ENCODE measurements around the gene KDM7A. TPM values are rescaled to one million over a fixed set of nuclear protein-coding genes. Genes with fewer than 3 reads are reported as not detected.

Gene KDM7A
- polyA plus RNA-seq, 1 of the 3 experiments (the other 2 are of a cell fraction): 0.94 TPM

GRCh38 chr7:140141256-140141655 is 35.5 kb downstream of the KDM7A start:
- H3K27ac ChIP-seq (ENCODE audit: low read depth in 2 of 2, low read length in 1 of 2): no peak overlapping the region
- no peaks in the 10 kb centered on the region for H4K20me1 ChIP-seq (ENCODE audit: insufficient read depth)
- H3K9ac ChIP-seq: no peak overlapping the region
- ChIA-PET CTCF (interaction anchor here (0.9 kb wide), 2 partner anchors 56 to 103 kb away, joined by 3 read pairs; no protein-coding TSS in a partner anchor), POLR2A (no interaction called here)
- H3K9me2 ChIP-seq: no peaks in the 10 kb centered on the region
- H3K4me1 ChIP-seq (ENCODE audit: control insufficient read depth in 1 of 2, insufficient read depth in 2 of 2, low read depth in 1 of 2, low read length in 1 of 2): no peaks in the 10 kb centered on the region; a peak in 1 of 4 replicates
- no peak for TF ChIP-seq RCOR1 (IDR thresholded peaks at IDR 0.05; ENCODE audit: low read length)
- TF ChIP-seq FOXJ3 (CRISPR knock-in tag; IDR thresholded peaks at IDR 0.05): no peak
- no peak for TF ChIP-seq EP300 (IDR thresholded peaks at IDR 0.05; ENCODE audit: borderline replicate concordance in 1 of 2, low read depth in 1 of 2, low read length in 1 of 2)
- no peak for DNase-seq
- no peak overlapping the region for H3K4me3 ChIP-seq (ENCODE audit: low read depth in 2 of 2, low read length in 1 of 2)
- H3K9me3 ChIP-seq: no peaks in the 10 kb centered on the region
- 68% methylated on average over 3 of the region's 3 CpGs for WGBS (ENCODE audit: low lambda C conversion rate)
- H2AFZ ChIP-seq (ENCODE audit: low read depth): no peak overlapping the region
- H3K36me3 ChIP-seq (replicated peaks in 1 of 2; ENCODE audit: control insufficient read depth in 1 of 2, insufficient read depth in 2 of 2, low read length in 1 of 2): peaks cover 0 to 9% of the 10 kb centered on the region in 2 experiments
- no peak overlapping the region for H3K4me2 ChIP-seq
- H3F3A ChIP-seq (replicated peaks; ENCODE audit: insufficient read depth): no peaks in the 10 kb centered on the region
- no peaks in the 10 kb centered on the region for H3K27me3 ChIP-seq (ENCODE audit: insufficient read depth)
- no peaks in the 10 kb centered on the region; the same call in 1 of the 2 replicates for H3K79me2 ChIP-seq (ENCODE audit: insufficient read depth)

DNA sequence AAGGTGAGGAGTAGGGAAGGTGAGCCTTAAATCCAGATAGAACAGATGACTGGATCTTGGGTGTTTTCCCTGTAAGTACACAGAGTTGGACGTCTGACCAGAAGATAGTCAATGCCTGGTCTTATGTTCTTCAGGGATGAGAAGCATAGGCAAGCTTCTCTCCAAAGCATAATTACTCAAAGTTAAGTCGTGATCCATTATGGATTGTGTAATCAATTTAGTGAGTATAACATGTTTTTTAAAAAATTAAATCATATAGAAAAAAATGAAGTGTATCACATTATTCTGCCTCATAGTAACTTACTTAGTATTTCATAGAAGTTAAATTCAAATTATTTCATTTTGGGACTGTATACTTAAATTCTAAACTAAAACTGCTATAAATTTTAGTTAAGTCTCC is 39.7 kb downstream of the KDM7A start:
- DNase-seq: no peak
- no peaks in the 10 kb centered on the region for H3K9me3 ChIP-seq
- H3K36me3 ChIP-seq (replicated peaks in 1 of 2; ENCODE audit: control insufficient read depth in 1 of 2, insufficient read depth in 2 of 2, low read length in 1 of 2): peaks cover 10 to 12% of the 10 kb centered on the region in 2 experiments
- no peaks in the 10 kb centered on the region for H3K27me3 ChIP-seq (ENCODE audit: insufficient read depth)
- no peak overlapping the region for H2AFZ ChIP-seq (ENCODE audit: low read depth)
- no peak overlapping the region for H3K27ac ChIP-seq (ENCODE audit: low read depth in 2 of 2, low read length in 1 of 2)
- no peak overlapping the region for H3K4me3 ChIP-seq (ENCODE audit: low read depth in 2 of 2, low read length in 1 of 2)
- POLR2A ChIA-PET: no interaction called here
- H4K20me1 ChIP-seq (ENCODE audit: insufficient read depth): no peaks in the 10 kb centered on the region
- no peaks in the 10 kb centered on the region for H3F3A ChIP-seq (replicated peaks; ENCODE audit: insufficient read depth)
- H3K9me2 ChIP-seq: no peaks in the 10 kb centered on the region
- peaks cover 0 to 7% of the 10 kb centered on the region in 2 experiments; a peak in 1 of 4 replicates for H3K4me1 ChIP-seq (ENCODE audit: control insufficient read depth in 1 of 2, insufficient read depth in 2 of 2, low read depth in 1 of 2, low read length in 1 of 2)
- no peaks in the 10 kb centered on the region; the same call in 1 of the 2 replicates for H3K79me2 ChIP-seq (ENCODE audit: insufficient read depth)
- TF ChIP-seq GATA2 (CRISPR knock-in tag; IDR thresholded peaks at IDR 0.05) (no peak), FOXM1 (IDR thresholded peaks at IDR 0.05; ENCODE audit: low read depth) (no peak)
- CTCF ChIA-PET: interaction anchor here (1.3 kb wide), 2 partner anchors 12 to 190 kb away, joined by 3 read pairs; no protein-coding TSS in a partner anchor
- H3K4me2 ChIP-seq: no peak overlapping the region
- no peak overlapping the region for H3K9ac ChIP-seq
- WGBS (ENCODE audit: low lambda C conversion rate): 75% methylated on average over 2 of the region's 2 CpGs

- no peak overlapping the region for H3K4me3 ChIP-seq (ENCODE audit: low read depth in 2 of 2, low read length in 1 of 2)
- H3K27me3 ChIP-seq (ENCODE audit: insufficient read depth): no peaks in the 10 kb centered on the region
- ChIA-PET POLR2A (no interaction called here), CTCF (interaction anchor here (0.8 to 1.3 kb wide), 2 partner anchors 13 to 308 kb away, joined by 3 read pairs; no protein-coding TSS in a partner anchor)
- H2AFZ ChIP-seq (ENCODE audit: low read depth): no peak overlapping the region
- H3K9me3 ChIP-seq: no peaks in the 10 kb centered on the region
- H3K79me2 ChIP-seq (ENCODE audit: insufficient read depth): no peaks in the 10 kb centered on the region; the same call in 1 of the 2 replicates
- H3K27ac ChIP-seq (ENCODE audit: low read depth in 2 of 2, low read length in 1 of 2): no peak overlapping the region
- H3K4me1 ChIP-seq (ENCODE audit: control insufficient read depth in 1 of 2, insufficient read depth in 2 of 2, low read depth in 1 of 2, low read length in 1 of 2): peaks cover 0 to 7% of the 10 kb centered on the region in 2 experiments; a peak in 1 of 4 replicates
- DNase-seq: no peak
- H3F3A ChIP-seq (replicated peaks; ENCODE audit: insufficient read depth): no peaks in the 10 kb centered on the region
- H3K9me2 ChIP-seq: no peaks in the 10 kb centered on the region
- no peak overlapping the region for H3K4me2 ChIP-seq
- H3K36me3 ChIP-seq (replicated peaks in 1 of 2; ENCODE audit: control insufficient read depth in 1 of 2, insufficient read depth in 2 of 2, low read length in 1 of 2): peaks cover 12 to 17% of the 10 kb centered on the region in 2 experiments
- H4K20me1 ChIP-seq (ENCODE audit: insufficient read depth): no peaks in the 10 kb centered on the region
- no peak overlapping the region for H3K9ac ChIP-seq
- TF ChIP-seq EZH2phosphoT487 (IDR thresholded peaks at IDR 0.05; ENCODE audit: borderline replicate concordance, low read depth) (no peak), TEAD4 (IDR thresholded peaks at IDR 0.05; ENCODE audit: borderline replicate concordance, insufficient read depth) (no peak), GABPA (IDR thresholded peaks at IDR 0.05; ENCODE audit: low read depth) (no peak), RCOR1 (IDR thresholded peaks at IDR 0.05; ENCODE audit: low read length) (no peak), NRF1 (IDR thresholded peaks at IDR 0.05; ENCODE audit: low read depth, low read length) (no peak), POLR2AphosphoS5 (IDR thresholded peaks at IDR 0.05; ENCODE audit: low read depth, low read length) (no peak), SMC3 (IDR thresholded peaks at IDR 0.05; ENCODE audit: low read depth, low read length) (no peak), JUND (IDR thresholded peaks at IDR 0.05) (no peak), IRF3 (IDR thresholded peaks at IDR 0.05; ENCODE audit: low read depth, low read length) (no peak), RXRA (IDR thresholded peaks at IDR 0.05; ENCODE audit: borderline replicate concordance, low read depth) (no peak), TCF12 (IDR thresholded peaks at IDR 0.05) (no peak)
- TF ChIP-seq, protein P1, sequence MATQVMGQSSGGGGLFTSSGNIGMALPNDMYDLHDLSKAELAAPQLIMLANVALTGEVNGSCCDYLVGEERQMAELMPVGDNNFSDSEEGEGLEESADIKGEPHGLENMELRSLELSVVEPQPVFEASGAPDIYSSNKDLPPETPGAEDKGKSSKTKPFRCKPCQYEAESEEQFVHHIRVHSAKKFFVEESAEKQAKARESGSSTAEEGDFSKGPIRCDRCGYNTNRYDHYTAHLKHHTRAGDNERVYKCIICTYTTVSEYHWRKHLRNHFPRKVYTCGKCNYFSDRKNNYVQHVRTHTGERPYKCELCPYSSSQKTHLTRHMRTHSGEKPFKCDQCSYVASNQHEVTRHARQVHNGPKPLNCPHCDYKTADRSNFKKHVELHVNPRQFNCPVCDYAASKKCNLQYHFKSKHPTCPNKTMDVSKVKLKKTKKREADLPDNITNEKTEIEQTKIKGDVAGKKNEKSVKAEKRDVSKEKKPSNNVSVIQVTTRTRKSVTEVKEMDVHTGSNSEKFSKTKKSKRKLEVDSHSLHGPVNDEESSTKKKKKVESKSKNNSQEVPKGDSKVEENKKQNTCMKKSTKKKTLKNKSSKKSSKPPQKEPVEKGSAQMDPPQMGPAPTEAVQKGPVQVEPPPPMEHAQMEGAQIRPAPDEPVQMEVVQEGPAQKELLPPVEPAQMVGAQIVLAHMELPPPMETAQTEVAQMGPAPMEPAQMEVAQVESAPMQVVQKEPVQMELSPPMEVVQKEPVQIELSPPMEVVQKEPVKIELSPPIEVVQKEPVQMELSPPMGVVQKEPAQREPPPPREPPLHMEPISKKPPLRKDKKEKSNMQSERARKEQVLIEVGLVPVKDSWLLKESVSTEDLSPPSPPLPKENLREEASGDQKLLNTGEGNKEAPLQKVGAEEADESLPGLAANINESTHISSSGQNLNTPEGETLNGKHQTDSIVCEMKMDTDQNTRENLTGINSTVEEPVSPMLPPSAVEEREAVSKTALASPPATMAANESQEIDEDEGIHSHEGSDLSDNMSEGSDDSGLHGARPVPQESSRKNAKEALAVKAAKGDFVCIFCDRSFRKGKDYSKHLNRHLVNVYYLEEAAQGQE (IDR thresholded peaks at IDR 0.05; ENCODE audit: low read depth, low read length): no peak
- TF ChIP-seq, protein P2, sequence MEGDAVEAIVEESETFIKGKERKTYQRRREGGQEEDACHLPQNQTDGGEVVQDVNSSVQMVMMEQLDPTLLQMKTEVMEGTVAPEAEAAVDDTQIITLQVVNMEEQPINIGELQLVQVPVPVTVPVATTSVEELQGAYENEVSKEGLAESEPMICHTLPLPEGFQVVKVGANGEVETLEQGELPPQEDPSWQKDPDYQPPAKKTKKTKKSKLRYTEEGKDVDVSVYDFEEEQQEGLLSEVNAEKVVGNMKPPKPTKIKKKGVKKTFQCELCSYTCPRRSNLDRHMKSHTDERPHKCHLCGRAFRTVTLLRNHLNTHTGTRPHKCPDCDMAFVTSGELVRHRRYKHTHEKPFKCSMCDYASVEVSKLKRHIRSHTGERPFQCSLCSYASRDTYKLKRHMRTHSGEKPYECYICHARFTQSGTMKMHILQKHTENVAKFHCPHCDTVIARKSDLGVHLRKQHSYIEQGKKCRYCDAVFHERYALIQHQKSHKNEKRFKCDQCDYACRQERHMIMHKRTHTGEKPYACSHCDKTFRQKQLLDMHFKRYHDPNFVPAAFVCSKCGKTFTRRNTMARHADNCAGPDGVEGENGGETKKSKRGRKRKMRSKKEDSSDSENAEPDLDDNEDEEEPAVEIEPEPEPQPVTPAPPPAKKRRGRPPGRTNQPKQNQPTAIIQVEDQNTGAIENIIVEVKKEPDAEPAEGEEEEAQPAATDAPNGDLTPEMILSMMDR (IDR thresholded peaks at IDR 0.05): no peak
Observed at GRCh38 chr7:140136073-140136472, 40.7 kb downstream of the KDM7A start.
